GM12873 (cell line): Measurements from ENCODE around the gene UBE3C.

ENCODE experiments used
- CTCF ChIP-seq: IDR thresholded peaks from 2 replicates; pipeline ENCODE4 v1.5.1; 2012; ENCODE audit warnings: low read depth, mild to moderate bottlenecking, moderate library complexity, low read length, control low read depth; ENCODE audit not compliant: insufficient read depth; ENCODE audit errors: missing control alignments

Gene UBE3C

GRCh38 chr7:157271315-157271990 is 132.7 kb downstream of the UBE3C start:
- no peak for TF ChIP-seq CTCF

- no peak for TF ChIP-seq CTCF
Observed at GRCh38 chr7:157271991-157272324, 133.2 kb downstream of the UBE3C start.

- no peak for TF ChIP-seq CTCF
Observed at GRCh38 chr7:157272351-157273207, 133.9 kb downstream of the UBE3C start.

- TF ChIP-seq CTCF = peak; percentile 95
Observed at GRCh38 chr7:157273208-157274093, 134.7 kb downstream of the UBE3C start.

- TF ChIP-seq CTCF = no peak
Observed at GRCh38 chr7:157274991-157275427, 136.3 kb downstream of the UBE3C start.

- TF ChIP-seq CTCF = no peak
Observed at GRCh38 chr7:157276091-157276561, 137.4 kb downstream of the UBE3C start.
